Measurements from ENCODE around the gene COMMD8. TPM values are rescaled to one million over a fixed set of nuclear protein-coding genes. Genes with fewer than 3 reads are reported as not detected.
A peak's percentile ranks its signal among the peaks of the same experiment; 100 is the strongest.

Gene COMMD8
- total RNA-seq (10 to 100 TPM in 1 of 2 donors, 1 to 10 TPM in 1; 10.0 to 11.7 TPM), polyA plus RNA-seq (10 to 100 TPM; 19.7 to 29.8 TPM)
- long read RNA-seq, donor 1, transcript COMMD8-201 (5 exons, 1,469 nt) = major isoform, 40 of 45 reads
- long read RNA-seq, donor 1, partial matches to known transcripts = 0 of 45 reads
- long read RNA-seq, donor 1, other reads (novel, unspliced or antisense) = 5 of 45 reads
- long read RNA-seq, donor 2, transcript COMMD8-201 (5 exons, 1,469 nt) = major isoform, 11 of 14 reads
- long read RNA-seq, donor 2, partial matches to known transcripts = 2 of 14 reads
- long read RNA-seq, donor 2, other reads (novel, unspliced or antisense) = 1 of 14 reads

DNA sequence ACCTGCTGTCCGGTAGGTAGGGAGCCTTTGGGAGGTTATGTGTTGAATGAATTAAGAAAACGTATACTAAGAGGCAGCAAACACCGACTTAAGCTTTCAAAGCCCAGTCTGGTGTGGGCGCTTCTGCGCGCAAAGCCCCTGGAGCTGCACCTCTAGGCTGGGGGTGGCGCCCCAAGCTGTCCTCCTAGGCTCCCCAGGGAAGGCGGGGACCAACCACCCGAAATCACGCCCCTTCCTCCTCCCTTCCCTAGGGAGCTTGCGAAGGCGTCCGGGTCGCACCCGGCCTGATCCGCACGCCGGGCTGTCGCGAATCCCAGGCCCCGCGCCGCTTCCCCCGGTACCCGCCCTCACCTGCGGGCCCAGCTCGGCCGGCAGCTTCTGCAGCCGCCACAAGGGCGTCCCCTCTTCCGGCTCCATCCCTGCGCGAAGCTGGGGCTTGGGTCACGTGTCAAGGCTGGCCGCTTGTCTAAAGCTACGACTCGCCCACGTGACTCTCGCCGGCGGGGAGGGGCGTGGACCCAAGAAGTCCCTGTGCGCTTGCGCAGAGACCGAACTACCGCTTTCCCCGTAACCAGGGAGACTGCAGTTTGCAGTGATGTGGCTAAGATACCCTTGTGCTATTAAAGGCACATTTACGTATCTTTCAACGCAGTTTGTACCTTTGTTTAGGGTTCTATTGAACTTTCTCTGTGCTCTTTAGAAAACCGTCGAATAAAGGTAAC lies at the start of gene COMMD8:
COMMD8 (minus strand) TSS at position 468 of the 722 bp plus-strand sequence; CDS start at position 417, 51 bp downstream.
- 0 to 1% methylated on average over 51 of the region's 51 CpGs for WGBS, 2 donors
- DNase-seq (peak; percentile 98 to 99), ATAC-seq (ENCODE audit: low FRiP score) (peak; percentile 100)
- intact Hi-C loops (cut with DNase I) = loop anchor here (1.0 to 2.0 kb wide), 3 partner anchors 15 to 101 kb away; no protein-coding TSS in a partner anchor
- H3K36me3 ChIP-seq (ENCODE audit: control insufficient read depth in 1 of 2, insufficient read depth in 2 of 2, low read length in 1 of 2) = no peaks in the 10 kb centered on the region
- no peaks in the 10 kb centered on the region for H3K27me3 ChIP-seq (ENCODE audit: control insufficient read depth in 1 of 2, insufficient read depth in 2 of 2, low read length in 1 of 2)
- H3K4me1 ChIP-seq (ENCODE audit: control insufficient read depth in 1 of 2, insufficient read depth in 2 of 2, low read length in 2 of 2) = no peaks in the 10 kb centered on the region
- peak within 1 kb of the TSS; percentile 39 to 78 for H3K4me3 ChIP-seq (ENCODE audit: low read length in 2 of 2)
- no peaks in the 10 kb centered on the region for H3K9me3 ChIP-seq (ENCODE audit: control insufficient read depth, low read length)
- peak within 1 kb of the TSS; percentile 8 to 48 for H3K27ac ChIP-seq (ENCODE audit: low read depth in 1 of 2, low read length in 2 of 2)

DNA sequence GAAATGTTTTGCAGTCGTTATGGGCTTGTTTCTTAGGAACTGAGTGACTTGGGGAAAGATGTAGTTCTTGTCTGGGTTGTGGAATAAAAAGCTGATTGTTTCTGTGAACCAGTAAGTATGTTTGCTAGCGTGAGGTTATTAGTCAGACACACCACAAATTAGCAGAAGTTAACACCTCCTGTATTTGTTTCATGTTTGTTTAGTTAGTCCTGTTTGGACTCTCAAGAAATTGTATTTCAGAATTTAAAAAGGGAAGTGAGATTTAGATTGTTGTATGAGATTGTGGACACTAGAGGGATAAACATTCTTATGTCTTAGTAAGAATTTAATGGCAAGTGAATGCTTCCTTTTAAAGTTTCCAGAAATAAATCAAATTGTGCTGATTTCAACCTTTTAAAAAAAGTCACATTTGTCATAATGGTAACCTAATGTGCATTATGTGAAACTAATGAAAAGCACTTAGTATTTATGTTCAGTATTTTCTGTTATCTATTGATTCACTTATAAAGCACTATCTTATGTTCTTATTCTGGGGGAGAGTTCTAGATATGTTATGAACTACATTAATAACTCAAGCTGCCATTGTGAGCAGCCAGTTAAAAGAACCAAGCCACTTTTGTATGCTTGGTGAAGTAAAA lies 47.1 kb upstream of the COMMD8 start:
- ATAC-seq (ENCODE audit: low FRiP score) (no peak), DNase-seq (no peak)
- H3K4me3 ChIP-seq (ENCODE audit: low read length in 2 of 2) = no peak overlapping the region
- intact Hi-C loops (cut with DNase I) = no loop called here
- no peaks in the 10 kb centered on the region for H3K9me3 ChIP-seq (ENCODE audit: control insufficient read depth, low read length)
- no peaks in the 10 kb centered on the region for H3K27me3 ChIP-seq (ENCODE audit: control insufficient read depth in 1 of 2, insufficient read depth in 2 of 2, low read length in 1 of 2)
- H3K4me1 ChIP-seq (ENCODE audit: control insufficient read depth in 1 of 2, insufficient read depth in 2 of 2, low read length in 2 of 2) = peaks cover 5 to 10% of the 10 kb centered on the region in 2 donors
- peaks cover 0 to 4% of the 10 kb centered on the region in 2 donors for H3K36me3 ChIP-seq (ENCODE audit: control insufficient read depth in 1 of 2, insufficient read depth in 2 of 2, low read length in 1 of 2)
- peak overlapping the region in 1 of 2 donors; percentile 67 for H3K27ac ChIP-seq (ENCODE audit: low read depth in 1 of 2, low read length in 2 of 2)
- WGBS, 2 donors = 8 to 9% methylated on average over 2 of the region's 2 CpGs

DNA sequence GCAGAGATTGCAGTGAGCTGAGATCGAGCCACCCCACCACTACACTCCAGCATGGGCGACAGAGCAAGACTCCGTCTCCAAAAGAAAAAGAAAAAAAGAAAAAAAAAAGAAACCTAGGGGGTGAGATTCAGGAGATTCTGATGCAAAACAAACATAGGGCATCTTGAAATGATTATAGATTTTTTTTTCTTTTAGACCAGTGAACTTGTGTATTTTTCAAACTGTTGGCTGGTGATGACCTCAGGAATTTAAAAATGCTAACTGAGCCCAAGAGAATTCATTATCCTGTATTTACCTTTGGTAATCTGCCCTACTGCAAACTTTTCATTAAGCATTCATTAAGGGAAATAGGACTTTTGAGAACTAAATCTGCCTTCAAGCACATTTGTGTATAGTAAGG lies 42.2 kb upstream of the COMMD8 start:
- Histone ChIP-seq H3K27ac (ENCODE audit: low read depth in 1 of 2, low read length in 2 of 2) (no peak overlapping the region), H3K9me3 (ENCODE audit: control insufficient read depth, low read length) (no peaks in the 10 kb centered on the region), H3K4me1 (ENCODE audit: control insufficient read depth in 1 of 2, insufficient read depth in 2 of 2, low read length in 2 of 2) (peaks cover under 1 to 7% of the 10 kb centered on the region in 2 donors), H3K27me3 (ENCODE audit: control insufficient read depth in 1 of 2, insufficient read depth in 2 of 2, low read length in 1 of 2) (no peaks in the 10 kb centered on the region), H3K4me3 (ENCODE audit: low read length in 2 of 2) (no peak overlapping the region), H3K36me3 (ENCODE audit: control insufficient read depth in 1 of 2, insufficient read depth in 2 of 2, low read length in 1 of 2) (peaks cover 0 to 4% of the 10 kb centered on the region in 2 donors)
- WGBS, 2 donors = 90 to 93% methylated on average over 3 of the region's 3 CpGs
- intact Hi-C loops (cut with DNase I) = no loop called here
- ATAC-seq (ENCODE audit: low FRiP score) (no peak), DNase-seq (no peak)

DNA sequence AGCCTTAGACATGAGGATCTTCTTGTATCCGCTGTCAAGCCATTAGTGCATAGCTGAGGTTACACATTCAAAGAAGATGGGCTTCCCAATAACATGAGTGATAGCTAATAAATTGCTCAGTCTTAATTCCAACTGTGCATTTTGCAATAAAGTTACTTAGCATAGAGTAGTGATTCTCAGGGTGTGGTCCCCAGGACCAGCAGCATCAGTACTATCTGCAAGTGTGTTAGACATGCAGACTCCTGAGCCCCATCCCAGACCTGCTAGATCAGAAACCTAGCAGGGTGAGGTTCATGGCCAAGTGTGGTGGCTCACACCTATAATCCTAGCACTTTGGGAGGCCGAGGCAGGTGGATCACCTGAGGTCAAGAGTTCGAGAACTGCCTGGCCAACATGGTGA lies 41.6 kb upstream of the COMMD8 start:
- Histone ChIP-seq H3K27me3 (ENCODE audit: control insufficient read depth in 1 of 2, insufficient read depth in 2 of 2, low read length in 1 of 2) (no peaks in the 10 kb centered on the region), H3K4me3 (ENCODE audit: low read length in 2 of 2) (no peak overlapping the region), H3K36me3 (ENCODE audit: control insufficient read depth in 1 of 2, insufficient read depth in 2 of 2, low read length in 1 of 2) (peaks cover 0 to 4% of the 10 kb centered on the region in 2 donors), H3K9me3 (ENCODE audit: control insufficient read depth, low read length) (no peaks in the 10 kb centered on the region), H3K4me1 (ENCODE audit: control insufficient read depth in 1 of 2, insufficient read depth in 2 of 2, low read length in 2 of 2) (peaks cover 5 to 6% of the 10 kb centered on the region in 2 donors), H3K27ac (ENCODE audit: low read depth in 1 of 2, low read length in 2 of 2) (no peak overlapping the region)
- DNase-seq = no peak
- intact Hi-C loops (cut with DNase I) = no loop called here
- 65 to 82% methylated on average over 3 of the region's 3 CpGs for WGBS, 2 donors
- ATAC-seq (ENCODE audit: low FRiP score) = no peak

DNA sequence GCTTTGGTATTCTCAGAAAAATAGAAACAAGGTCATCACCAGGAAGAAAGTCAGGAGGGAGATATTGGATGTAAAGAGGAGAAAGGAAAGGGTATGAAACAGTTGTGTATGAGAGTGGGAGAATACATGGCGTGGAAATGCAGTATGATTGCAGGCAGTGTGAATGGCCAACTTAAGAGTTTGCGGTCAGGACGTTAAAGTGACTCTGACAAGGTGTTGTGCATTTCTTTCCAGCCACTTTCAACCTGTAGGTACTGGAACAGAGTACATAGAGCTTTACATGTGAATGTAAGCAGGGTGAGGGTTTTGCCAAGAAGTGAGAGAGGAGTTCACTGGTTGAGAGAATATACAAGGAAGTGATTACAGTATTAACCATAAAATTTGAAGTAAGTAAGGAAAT lies 37.3 kb upstream of the COMMD8 start:
- Histone ChIP-seq H3K27ac (ENCODE audit: low read depth in 1 of 2, low read length in 2 of 2) (peak overlapping the region in 1 of 2 donors; percentile 64), H3K27me3 (ENCODE audit: control insufficient read depth in 1 of 2, insufficient read depth in 2 of 2, low read length in 1 of 2) (no peaks in the 10 kb centered on the region), H3K9me3 (ENCODE audit: control insufficient read depth, low read length) (no peaks in the 10 kb centered on the region), H3K4me3 (ENCODE audit: low read length in 2 of 2) (no peak overlapping the region), H3K36me3 (ENCODE audit: control insufficient read depth in 1 of 2, insufficient read depth in 2 of 2, low read length in 1 of 2) (no peaks in the 10 kb centered on the region), H3K4me1 (ENCODE audit: control insufficient read depth in 1 of 2, insufficient read depth in 2 of 2, low read length in 2 of 2) (peaks cover 2 to 14% of the 10 kb centered on the region in 2 donors)
- intact Hi-C loops (cut with DNase I) = no loop called here
- no peak for DNase-seq
- WGBS, 2 donors = 55% methylated on average over 3 of the region's 3 CpGs
- ATAC-seq (ENCODE audit: low FRiP score) = no peak

DNA sequence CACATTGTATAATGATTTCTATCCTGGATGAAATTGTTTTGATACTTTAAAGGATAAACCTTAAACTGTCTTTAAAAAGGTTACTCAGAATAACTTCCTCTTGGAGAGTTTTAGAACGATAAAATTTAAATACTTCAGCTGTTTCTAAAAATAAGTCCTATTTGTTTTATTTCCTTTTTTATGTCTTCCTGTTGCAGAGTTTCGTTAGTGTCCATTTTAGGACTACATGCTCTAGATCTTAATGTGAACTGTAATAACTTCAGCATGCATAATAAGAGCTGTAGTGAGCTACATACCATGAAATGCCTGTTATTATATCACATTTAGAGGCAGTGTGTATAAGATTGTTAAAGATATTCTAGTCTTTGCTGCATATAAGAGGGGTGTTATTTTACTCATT lies 36.2 kb upstream of the COMMD8 start:
- H3K4me1 ChIP-seq (ENCODE audit: control insufficient read depth in 1 of 2, insufficient read depth in 2 of 2, low read length in 2 of 2) = peaks cover 2 to 14% of the 10 kb centered on the region in 2 donors

DNA sequence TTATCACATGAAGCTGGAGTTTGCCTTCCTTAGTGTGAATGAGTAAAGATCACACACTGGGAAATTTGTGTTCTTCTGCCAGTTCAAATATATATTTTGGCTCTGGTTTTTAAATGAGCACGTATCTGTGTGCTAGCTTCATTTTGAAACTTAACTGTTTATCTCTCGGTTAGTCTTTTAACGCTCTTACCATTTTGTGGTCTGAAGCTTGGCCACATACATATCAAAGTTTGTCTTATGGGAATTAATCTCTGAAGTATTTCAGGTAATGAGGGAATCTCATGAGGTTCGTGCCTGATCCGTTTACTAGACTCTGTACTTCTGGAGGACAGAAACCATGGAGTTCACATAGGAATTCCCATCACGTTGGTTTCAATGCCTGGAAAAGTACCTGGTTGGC lies 35.4 kb upstream of the COMMD8 start:
- Histone ChIP-seq H3K4me1 (ENCODE audit: control insufficient read depth in 1 of 2, insufficient read depth in 2 of 2, low read length in 2 of 2) (peaks cover 2 to 14% of the 10 kb centered on the region in 2 donors), H3K36me3 (ENCODE audit: control insufficient read depth in 1 of 2, insufficient read depth in 2 of 2, low read length in 1 of 2) (no peaks in the 10 kb centered on the region), H3K27ac (ENCODE audit: low read depth in 1 of 2, low read length in 2 of 2) (peak overlapping the region in 1 of 2 donors; percentile 82), H3K9me3 (ENCODE audit: control insufficient read depth, low read length) (no peaks in the 10 kb centered on the region), H3K27me3 (ENCODE audit: control insufficient read depth in 1 of 2, insufficient read depth in 2 of 2, low read length in 1 of 2) (no peaks in the 10 kb centered on the region), H3K4me3 (ENCODE audit: low read length in 2 of 2) (peak overlapping the region in 1 of 2 donors; percentile 41)
- intact Hi-C loops (cut with DNase I) = loop anchor here in 1 of 2 donors (5.0 kb wide), 1 partner anchor 33 kb away; no protein-coding TSS in a partner anchor
- 23 to 24% methylated on average over 6 of the region's 6 CpGs for WGBS, 2 donors
- no peak for DNase-seq
- no peak for ATAC-seq (ENCODE audit: low FRiP score)

More for the DNA sequence above, 36.2 kb upstream of the COMMD8 start:
- Histone ChIP-seq H3K27ac (ENCODE audit: low read depth in 1 of 2, low read length in 2 of 2) (peak overlapping the region in 1 of 2 donors; percentile 82), H3K4me3 (ENCODE audit: low read length in 2 of 2) (no peak overlapping the region), H3K36me3 (ENCODE audit: control insufficient read depth in 1 of 2, insufficient read depth in 2 of 2, low read length in 1 of 2) (no peaks in the 10 kb centered on the region), H3K27me3 (ENCODE audit: control insufficient read depth in 1 of 2, insufficient read depth in 2 of 2, low read length in 1 of 2) (no peaks in the 10 kb centered on the region), H3K9me3 (ENCODE audit: control insufficient read depth, low read length) (no peaks in the 10 kb centered on the region)
- 1 to 2% methylated on average over 2 of the region's 2 CpGs for WGBS, 2 donors
- intact Hi-C loops (cut with DNase I) = loop anchor here in 1 of 2 donors (5.0 kb wide), 1 partner anchor 33 kb away; no protein-coding TSS in a partner anchor
- DNase-seq (no peak), ATAC-seq (ENCODE audit: low FRiP score) (no peak)

DNA sequence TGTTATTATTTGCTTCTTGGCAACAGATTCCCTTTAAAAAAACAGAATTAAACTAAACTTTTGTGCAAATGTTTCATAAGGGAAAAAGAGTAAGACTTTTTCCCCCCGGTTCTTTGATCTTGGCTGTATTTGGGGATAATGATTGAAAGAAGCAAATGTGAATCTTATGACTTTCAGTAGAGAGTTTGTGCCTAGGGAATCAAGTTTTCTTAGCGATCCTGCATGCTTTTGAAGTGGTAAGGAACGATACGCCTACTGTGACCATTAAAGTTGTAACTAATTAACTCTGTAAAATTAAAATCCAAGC lies 30.6 kb upstream of the COMMD8 start:
- DNase-seq = no peak
- intact Hi-C loops (cut with DNase I) = loop anchor here in 1 of 2 donors (5.0 kb wide), 1 partner anchor 68 kb away; no protein-coding TSS in a partner anchor

More for the DNA sequence above, 30.6 kb upstream of the COMMD8 start:
- 19 to 26% methylated on average over 4 of the region's 4 CpGs for WGBS, 2 donors
- Histone ChIP-seq H3K9me3 (ENCODE audit: control insufficient read depth, low read length) (no peaks in the 10 kb centered on the region), H3K36me3 (ENCODE audit: control insufficient read depth in 1 of 2, insufficient read depth in 2 of 2, low read length in 1 of 2) (no peaks in the 10 kb centered on the region), H3K4me3 (ENCODE audit: low read length in 2 of 2) (no peak overlapping the region), H3K4me1 (ENCODE audit: control insufficient read depth in 1 of 2, insufficient read depth in 2 of 2, low read length in 2 of 2) (peaks cover 2 to 9% of the 10 kb centered on the region in 2 donors), H3K27ac (ENCODE audit: low read depth in 1 of 2, low read length in 2 of 2) (no peak overlapping the region), H3K27me3 (ENCODE audit: control insufficient read depth in 1 of 2, insufficient read depth in 2 of 2, low read length in 1 of 2) (no peaks in the 10 kb centered on the region)
- ATAC-seq (ENCODE audit: low FRiP score) = no peak
